Gastrocnemius medialis (tissue), 4 donors: ENCODE results near the gene PLA2G2E.

Source experiments
- POLR2A ChIP-seq, 2 donors: fragments of 450-650 bp; IDR thresholded peaks; one replicate each; pipeline ENCODE4 v1.6.1; 2017; ENCODE audit warnings: antibody characterized with exemption in 2 of 2, mild to moderate bottlenecking in 2 of 2, moderate library complexity in 2 of 2
- TF ChIP-seq, protein P1 (sequence below), 5 experiments: fragments of 450-650 bp in 3 of 5; fragments of 200-600 bp in 2 of 5; sonication (generic) in 2 of 5; IDR thresholded peaks in 4 of 5; conservative IDR thresholded peaks in 1 of 5; 1 replicate in 4 of 5; 2 replicates in 1 of 5; pipeline ENCODE4 v1.5.1; 2016 to 2019; ENCODE audit warnings: antibody characterized with exemption in 5 of 5, mild to moderate bottlenecking in 3 of 5, moderate library complexity in 3 of 5

GRCh38 chr1:19892129-19892528 is 31.3 kb downstream of the PLA2G2E start:
- TF ChIP-seq, protein P1, sequence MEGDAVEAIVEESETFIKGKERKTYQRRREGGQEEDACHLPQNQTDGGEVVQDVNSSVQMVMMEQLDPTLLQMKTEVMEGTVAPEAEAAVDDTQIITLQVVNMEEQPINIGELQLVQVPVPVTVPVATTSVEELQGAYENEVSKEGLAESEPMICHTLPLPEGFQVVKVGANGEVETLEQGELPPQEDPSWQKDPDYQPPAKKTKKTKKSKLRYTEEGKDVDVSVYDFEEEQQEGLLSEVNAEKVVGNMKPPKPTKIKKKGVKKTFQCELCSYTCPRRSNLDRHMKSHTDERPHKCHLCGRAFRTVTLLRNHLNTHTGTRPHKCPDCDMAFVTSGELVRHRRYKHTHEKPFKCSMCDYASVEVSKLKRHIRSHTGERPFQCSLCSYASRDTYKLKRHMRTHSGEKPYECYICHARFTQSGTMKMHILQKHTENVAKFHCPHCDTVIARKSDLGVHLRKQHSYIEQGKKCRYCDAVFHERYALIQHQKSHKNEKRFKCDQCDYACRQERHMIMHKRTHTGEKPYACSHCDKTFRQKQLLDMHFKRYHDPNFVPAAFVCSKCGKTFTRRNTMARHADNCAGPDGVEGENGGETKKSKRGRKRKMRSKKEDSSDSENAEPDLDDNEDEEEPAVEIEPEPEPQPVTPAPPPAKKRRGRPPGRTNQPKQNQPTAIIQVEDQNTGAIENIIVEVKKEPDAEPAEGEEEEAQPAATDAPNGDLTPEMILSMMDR (IDR thresholded peaks at IDR 0.05 in 4 of 5, conservative IDR thresholded peaks at IDR 0.05 in 1 of 5), result no peak
- no peak for TF ChIP-seq POLR2A (IDR thresholded peaks at IDR 0.05)
